Measurements from ENCODE around the gene PNISR. TPM values are rescaled to one million over a fixed set of nuclear protein-coding genes. Genes with fewer than 3 reads are reported as not detected.

PNISR gene
- total and polyA plus RNA-seq, 2 of the 13 experiments (the other 11 are each of a cell fraction or from before 2014, with no cell fraction given) = 43.0 to 48.0 TPM

DNA sequence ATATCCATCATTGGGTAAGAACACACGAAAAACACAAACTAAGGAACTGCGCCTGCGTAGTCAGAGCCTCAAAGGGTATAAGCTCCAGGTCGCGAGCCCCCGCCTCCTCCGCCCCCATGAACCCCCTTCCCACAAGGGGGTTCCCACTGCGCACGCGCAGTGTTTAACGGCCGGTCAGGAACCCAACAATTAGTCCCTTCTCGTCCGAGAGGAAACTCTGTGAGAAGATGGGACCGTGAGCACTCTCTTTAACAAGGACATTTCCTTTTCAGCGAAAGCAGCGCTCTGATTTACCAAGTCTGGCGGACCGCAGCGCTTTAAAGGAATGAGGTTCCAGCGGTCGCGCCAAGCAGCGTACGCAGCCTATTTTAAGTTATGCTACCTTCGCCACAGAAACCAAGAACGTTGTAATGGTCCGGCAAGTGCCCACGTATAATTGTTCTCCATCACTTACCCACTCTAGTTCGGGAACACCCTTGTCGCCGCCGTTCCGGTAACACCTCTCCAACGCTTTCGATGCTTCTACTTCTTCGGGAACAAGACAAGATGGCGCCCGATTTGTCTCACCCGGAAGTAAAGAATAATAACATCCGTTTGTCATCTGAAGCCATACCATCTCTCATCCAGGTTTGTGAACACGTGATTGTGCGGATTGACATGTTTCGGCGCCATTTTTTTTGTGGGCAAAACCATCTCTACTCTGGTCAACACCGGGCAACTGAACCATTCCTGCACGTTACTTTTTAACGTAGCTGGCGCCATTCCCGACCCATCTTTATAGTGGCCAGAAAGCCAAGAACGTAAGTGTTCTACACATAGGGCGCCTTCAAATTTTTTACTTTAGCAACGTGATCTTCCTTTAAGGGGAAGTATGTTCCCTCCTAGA is at the start of gene PNISR (continued):
- TF ChIP-seq ZNF234 (CRISPR knock-in tag; conservative IDR thresholded peaks at IDR 0.05) (no peak), ZNF10 (CRISPR knock-in tag; IDR thresholded peaks at IDR 0.05; ENCODE audit: borderline replicate concordance, low read depth) (no peak), IRF2 (CRISPR knock-in tag; IDR thresholded peaks at IDR 0.05) (peak; percentile 41; the same call in 1 of the 2 replicates), WIZ (CRISPR knock-in tag; IDR thresholded peaks at IDR 0.05) (0 out of 2 replicates have a peak, but pooled peaks have one; percentile 74), U2AF1 (optimal IDR thresholded peaks at IDR 0.05; ENCODE audit: low read depth, low read length) (no peak), ZBTB7B (CRISPR knock-in tag; IDR thresholded peaks at IDR 0.05) (peak; percentile 44; the same call in 1 of the 2 replicates), PHB2 (IDR thresholded peaks at IDR 0.05; ENCODE audit: partially characterized antibody) (no peak), ZNF570 (CRISPR knock-in tag; IDR thresholded peaks at IDR 0.05; ENCODE audit: borderline replicate concordance) (no peak), ZNF772 (CRISPR knock-in tag; IDR thresholded peaks at IDR 0.05) (peak; percentile 87), SALL2 (CRISPR knock-in tag; IDR thresholded peaks at IDR 0.05) (0 out of 2 replicates have a peak, but pooled peaks have one; percentile 39), FOXK1 (CRISPR knock-in tag; IDR thresholded peaks at IDR 0.05; ENCODE audit: borderline replicate concordance, low read depth) (peak; percentile 96), ZNF121 (CRISPR knock-in tag; IDR thresholded peaks at IDR 0.05) (no peak), ZNF577 (CRISPR knock-in tag; IDR thresholded peaks at IDR 0.05; ENCODE audit: borderline replicate concordance, low read depth) (no peak), ATF1 (CRISPR knock-in tag; IDR thresholded peaks at IDR 0.05) (peak; percentile 82), MYC (CRISPR knock-in tag; IDR thresholded peaks at IDR 0.05; ENCODE audit: borderline replicate concordance) (peak; percentile 60; the same call in 1 of the 2 replicates), PHF20 (CRISPR knock-in tag; IDR thresholded peaks at IDR 0.05) (peak; percentile 70), ZNF567 (CRISPR knock-in tag; IDR thresholded peaks at IDR 0.05; ENCODE audit: borderline replicate concordance) (no peak)
- TF ChIP-seq, protein P1, sequence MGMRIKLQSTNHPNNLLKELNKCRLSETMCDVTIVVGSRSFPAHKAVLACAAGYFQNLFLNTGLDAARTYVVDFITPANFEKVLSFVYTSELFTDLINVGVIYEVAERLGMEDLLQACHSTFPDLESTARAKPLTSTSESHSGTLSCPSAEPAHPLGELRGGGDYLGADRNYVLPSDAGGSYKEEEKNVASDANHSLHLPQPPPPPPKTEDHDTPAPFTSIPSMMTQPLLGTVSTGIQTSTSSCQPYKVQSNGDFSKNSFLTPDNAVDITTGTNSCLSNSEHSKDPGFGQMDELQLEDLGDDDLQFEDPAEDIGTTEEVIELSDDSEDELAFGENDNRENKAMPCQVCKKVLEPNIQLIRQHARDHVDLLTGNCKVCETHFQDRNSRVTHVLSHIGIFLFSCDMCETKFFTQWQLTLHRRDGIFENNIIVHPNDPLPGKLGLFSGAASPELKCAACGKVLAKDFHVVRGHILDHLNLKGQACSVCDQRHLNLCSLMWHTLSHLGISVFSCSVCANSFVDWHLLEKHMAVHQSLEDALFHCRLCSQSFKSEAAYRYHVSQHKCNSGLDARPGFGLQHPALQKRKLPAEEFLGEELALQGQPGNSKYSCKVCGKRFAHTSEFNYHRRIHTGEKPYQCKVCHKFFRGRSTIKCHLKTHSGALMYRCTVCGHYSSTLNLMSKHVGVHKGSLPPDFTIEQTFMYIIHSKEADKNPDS (CRISPR knock-in tag; IDR thresholded peaks at IDR 0.05) = no peak
- TF ChIP-seq, protein P2, sequence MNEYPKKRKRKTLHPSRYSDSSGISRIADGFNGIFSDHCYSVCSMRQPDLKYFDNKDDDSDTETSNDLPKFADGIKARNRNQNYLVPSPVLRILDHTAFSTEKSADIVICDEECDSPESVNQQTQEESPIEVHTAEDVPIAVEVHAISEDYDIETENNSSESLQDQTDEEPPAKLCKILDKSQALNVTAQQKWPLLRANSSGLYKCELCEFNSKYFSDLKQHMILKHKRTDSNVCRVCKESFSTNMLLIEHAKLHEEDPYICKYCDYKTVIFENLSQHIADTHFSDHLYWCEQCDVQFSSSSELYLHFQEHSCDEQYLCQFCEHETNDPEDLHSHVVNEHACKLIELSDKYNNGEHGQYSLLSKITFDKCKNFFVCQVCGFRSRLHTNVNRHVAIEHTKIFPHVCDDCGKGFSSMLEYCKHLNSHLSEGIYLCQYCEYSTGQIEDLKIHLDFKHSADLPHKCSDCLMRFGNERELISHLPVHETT (CRISPR knock-in tag; conservative IDR thresholded peaks at IDR 0.05) = peak; percentile 38; the same call in 1 of the 2 replicates
- TF ChIP-seq, protein P3, sequence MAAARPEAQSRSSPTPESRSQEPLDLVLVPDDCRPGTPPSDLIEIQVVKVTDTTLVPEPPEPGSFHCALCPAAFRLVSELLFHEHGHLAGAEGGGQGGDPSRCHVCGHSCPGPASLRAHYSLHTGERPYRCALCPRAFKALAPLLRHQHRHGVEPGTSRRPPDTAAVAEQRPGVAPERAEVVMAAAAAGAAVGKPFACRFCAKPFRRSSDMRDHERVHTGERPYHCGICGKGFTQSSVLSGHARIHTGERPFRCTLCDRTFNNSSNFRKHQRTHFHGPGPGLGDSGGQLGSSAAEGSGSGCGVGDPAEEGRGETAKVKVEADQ (CRISPR knock-in tag; IDR thresholded peaks at IDR 0.05; ENCODE audit: borderline replicate concordance) = peak; percentile 31; the same call in 1 of the 2 replicates
- TF ChIP-seq, protein P4, sequence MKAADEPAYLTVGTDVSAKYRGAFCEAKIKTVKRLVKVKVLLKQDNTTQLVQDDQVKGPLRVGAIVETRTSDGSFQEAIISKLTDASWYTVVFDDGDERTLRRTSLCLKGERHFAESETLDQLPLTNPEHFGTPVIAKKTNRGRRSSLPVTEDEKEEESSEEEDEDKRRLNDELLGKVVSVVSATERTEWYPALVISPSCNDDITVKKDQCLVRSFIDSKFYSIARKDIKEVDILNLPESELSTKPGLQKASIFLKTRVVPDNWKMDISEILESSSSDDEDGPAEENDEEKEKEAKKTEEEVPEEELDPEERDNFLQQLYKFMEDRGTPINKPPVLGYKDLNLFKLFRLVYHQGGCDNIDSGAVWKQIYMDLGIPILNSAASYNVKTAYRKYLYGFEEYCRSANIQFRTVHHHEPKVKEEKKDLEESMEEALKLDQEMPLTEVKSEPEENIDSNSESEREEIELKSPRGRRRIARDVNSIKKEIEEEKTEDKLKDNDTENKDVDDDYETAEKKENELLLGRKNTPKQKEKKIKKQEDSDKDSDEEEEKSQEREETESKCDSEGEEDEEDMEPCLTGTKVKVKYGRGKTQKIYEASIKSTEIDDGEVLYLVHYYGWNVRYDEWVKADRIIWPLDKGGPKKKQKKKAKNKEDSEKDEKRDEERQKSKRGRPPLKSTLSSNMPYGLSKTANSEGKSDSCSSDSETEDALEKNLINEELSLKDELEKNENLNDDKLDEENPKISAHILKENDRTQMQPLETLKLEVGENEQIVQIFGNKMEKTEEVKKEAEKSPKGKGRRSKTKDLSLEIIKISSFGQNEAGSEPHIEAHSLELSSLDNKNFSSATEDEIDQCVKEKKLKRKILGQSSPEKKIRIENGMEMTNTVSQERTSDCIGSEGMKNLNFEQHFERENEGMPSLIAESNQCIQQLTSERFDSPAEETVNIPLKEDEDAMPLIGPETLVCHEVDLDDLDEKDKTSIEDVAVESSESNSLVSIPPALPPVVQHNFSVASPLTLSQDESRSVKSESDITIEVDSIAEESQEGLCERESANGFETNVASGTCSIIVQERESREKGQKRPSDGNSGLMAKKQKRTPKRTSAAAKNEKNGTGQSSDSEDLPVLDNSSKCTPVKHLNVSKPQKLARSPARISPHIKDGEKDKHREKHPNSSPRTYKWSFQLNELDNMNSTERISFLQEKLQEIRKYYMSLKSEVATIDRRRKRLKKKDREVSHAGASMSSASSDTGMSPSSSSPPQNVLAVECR (CRISPR knock-in tag; IDR thresholded peaks at IDR 0.05; ENCODE audit: borderline replicate concordance) = peak; percentile 81; the same call in 1 of the 2 replicates

Measured in HepG2 (cell line).